ENCODE measurements around the gene CLECL1.

DNA sequence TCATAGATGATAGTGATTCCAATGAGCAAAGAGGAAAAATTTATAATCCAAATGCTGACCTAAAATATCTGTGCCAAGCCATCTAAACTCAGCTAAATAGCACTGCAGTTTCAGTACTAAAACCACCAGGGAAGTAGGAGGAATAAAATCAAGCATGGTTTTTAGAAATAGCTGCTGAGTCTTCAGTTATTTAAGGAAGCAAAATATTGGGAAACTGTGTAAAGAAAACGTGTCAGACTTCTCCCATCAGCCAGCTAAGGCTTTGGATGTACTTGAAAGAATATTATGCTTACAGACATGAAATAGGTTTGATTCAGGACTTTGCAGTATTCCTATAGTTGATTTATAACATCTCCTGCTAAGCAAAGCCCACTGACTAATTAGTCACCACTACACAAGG, 38.7 kb downstream of the CLECL1 start:
- TF ChIP-seq POLR2AphosphoS5 (IDR thresholded peaks at IDR 0.05; ENCODE audit: insufficient read depth, low read depth, low read length): no peak
- TF ChIP-seq, protein P1, sequence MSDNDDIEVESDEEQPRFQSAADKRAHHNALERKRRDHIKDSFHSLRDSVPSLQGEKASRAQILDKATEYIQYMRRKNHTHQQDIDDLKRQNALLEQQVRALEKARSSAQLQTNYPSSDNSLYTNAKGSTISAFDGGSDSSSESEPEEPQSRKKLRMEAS (IDR thresholded peaks at IDR 0.05; ENCODE audit: insufficient read depth, insufficient read length): no peak
- TF ChIP-seq, protein P2, sequence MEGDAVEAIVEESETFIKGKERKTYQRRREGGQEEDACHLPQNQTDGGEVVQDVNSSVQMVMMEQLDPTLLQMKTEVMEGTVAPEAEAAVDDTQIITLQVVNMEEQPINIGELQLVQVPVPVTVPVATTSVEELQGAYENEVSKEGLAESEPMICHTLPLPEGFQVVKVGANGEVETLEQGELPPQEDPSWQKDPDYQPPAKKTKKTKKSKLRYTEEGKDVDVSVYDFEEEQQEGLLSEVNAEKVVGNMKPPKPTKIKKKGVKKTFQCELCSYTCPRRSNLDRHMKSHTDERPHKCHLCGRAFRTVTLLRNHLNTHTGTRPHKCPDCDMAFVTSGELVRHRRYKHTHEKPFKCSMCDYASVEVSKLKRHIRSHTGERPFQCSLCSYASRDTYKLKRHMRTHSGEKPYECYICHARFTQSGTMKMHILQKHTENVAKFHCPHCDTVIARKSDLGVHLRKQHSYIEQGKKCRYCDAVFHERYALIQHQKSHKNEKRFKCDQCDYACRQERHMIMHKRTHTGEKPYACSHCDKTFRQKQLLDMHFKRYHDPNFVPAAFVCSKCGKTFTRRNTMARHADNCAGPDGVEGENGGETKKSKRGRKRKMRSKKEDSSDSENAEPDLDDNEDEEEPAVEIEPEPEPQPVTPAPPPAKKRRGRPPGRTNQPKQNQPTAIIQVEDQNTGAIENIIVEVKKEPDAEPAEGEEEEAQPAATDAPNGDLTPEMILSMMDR (IDR thresholded peaks at IDR 0.05; ENCODE audit: extremely low read depth in 1 of 2, insufficient read depth in 1 of 2, low read depth in 1 of 2, low read length in 2 of 2): no peak
